DMS114 treated with DMSO at 0.1 percent for 48 hours (cell line): ENCODE measurements around the gene BICRAL.
"Not testable (repeated sequence)": the region's sequence is repeated elsewhere in the genome, so short reads cannot be mapped to it uniquely, and the experiment has no call there.

Experiments used
- DNase-seq: peaks from one replicate; lab custom pipeline; 2025; ENCODE audit not compliant: unreplicated experiment; lab: John Stamatoyannopoulos, UW

Gene BICRAL

DNA sequence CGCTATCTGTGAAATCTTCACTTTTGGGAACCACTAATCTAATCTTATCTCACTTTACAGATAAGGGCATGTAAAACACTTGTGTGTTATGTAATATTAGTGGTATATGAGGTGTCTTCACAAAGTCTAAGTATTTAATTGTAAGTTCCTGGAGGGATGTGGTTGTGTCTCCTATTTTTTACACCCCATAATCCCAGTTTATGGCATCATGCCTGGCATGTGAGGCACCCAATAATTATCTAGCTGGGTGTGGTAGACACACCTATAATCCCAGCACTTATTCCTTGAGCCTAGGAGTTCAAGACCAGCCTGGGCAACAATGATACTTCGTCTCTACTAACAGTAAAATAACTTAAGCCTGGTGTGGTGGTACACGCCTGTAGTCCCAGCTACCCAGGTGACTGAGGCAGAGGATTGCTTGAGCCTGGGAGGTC, 19.4 kb upstream of the BICRAL start:
- no peak for DNase-seq

DNA sequence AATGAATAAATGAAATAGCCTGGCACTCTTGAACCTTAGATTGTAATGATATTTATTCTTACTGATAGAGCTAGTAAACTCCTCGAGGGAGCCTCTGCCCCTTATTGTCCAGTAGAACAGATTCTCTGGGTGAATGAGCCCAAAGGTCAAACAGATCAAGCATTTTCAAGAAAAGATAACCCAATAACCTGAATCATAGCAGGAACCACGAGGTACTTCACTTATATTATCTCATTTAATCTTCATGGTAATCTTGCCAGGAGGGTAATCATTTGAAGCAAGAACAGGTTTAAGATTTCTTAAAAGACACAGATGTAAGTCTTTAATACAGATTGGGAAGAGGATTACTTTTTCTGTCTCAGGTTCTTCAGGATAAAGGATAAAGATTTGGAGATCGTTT, 18.9 kb upstream of the BICRAL start:
- no peak for DNase-seq

DNA sequence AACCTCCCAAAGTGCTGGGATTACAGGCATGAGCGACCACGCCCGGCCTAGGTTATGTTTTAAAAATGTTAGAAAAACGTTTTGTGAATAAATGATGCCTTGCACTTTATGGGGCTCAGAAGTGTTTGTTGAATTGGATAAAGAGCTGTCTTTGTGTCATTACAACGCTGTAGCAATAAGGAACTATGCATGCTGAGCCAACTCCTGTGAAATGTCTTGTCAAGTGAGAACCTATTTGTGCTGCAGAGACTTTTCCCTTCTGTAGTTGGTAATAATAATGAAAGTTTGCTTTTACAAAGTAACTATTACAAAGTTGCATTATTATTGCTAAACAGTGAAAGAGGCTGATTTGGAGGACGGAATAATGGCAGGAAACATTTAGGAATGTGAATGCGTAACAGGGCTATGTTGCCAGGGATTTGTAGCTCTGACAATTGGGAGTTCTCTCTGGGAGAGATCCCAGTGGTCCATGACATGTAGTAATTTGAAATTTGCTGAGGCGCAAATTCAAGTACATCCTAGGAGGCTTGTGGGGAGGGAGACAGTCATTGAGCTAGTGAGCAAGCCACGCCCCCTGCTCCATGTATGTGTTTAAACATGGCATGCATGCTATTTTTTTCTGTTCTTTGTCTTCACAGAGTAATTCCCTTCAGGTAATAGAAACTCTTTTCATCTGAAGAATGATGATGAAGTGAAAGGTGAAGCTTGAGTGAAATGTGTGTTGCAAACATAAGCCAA, 16.8 kb upstream of the BICRAL start:
- no peak for DNase-seq

DNA sequence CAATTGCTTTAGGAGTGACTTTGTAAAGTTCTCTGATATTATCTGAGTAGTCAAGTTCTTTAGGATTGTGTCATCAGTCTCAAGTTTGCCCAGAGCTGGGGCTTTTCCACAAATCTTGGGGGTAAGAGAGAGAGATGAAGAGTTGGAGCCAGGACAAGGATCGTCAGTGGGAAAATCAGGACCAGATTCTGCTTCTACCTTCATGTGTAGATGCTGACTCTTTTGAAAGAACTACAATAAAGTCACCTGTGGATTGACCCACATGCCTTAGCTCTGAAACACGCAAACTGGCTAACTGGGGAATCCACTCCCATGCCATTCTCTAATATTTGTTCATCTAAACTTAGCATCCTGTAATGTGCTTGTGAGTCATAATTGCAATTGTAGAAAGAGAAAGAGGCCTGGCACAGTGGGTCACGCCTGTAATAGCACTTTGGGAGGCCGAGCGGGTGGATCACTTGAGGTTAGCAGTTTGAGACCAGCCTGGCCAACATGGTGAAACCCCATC, 15.6 kb upstream of the BICRAL start:
- no peak for DNase-seq

DNA sequence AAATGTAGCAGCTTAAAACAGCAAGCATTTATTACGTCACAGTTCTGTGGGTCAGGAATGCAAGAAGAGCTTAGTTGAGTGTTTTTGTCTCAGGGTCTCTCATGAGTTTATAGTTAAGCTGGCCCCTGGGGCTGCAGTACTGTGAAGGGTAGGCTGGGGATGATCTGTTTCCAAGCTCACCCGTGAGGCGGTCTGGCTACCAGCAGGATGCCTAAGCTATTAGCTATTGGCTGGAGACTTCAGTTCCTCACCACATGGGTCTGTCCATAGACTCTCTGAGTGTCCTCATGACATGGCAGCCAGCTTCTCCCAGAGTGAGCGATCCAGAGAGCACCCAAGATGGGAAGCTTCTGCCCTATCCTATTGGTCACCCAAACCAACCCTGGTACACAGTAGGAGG, 12.8 kb upstream of the BICRAL start:
- no peak for DNase-seq

DNA sequence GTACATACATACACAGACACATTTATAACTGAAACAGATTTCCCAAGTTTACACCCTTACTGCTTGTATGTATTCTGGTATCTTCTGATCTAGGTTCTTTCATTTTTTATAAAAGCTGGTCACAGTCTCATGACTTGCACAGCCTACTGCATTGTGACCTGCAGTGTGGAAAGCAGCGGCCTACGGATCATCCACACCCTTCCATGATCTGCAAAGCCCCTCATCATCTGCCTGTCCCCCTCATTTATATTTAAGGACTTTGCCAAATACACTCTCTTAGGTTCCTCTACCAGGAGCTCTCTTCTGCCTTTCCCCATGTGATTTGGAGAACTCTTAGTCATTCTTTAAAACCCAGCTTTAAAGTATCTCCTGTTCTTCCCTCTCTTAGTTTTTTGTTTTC, 12.0 kb upstream of the BICRAL start:
- DNase-seq = no peak

DNA sequence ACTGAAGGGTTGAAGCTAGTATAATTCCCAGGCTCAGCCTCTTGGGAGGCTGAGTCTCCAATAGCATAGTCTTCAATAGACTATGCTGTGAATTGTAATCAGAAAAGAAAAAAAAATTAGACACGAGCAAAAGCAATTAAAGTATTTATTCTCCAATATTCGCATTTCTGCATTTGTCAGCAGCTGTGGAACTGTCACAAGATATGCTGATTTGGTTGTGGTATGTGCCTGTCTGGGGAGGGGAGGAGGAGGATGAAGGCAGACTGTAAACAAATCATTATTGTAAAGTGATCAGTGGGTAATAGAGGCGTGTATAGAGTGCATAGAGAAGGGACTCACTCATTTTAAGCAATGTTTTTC, 10.1 kb upstream of the BICRAL start:
- DNase-seq = no peak

DNA sequence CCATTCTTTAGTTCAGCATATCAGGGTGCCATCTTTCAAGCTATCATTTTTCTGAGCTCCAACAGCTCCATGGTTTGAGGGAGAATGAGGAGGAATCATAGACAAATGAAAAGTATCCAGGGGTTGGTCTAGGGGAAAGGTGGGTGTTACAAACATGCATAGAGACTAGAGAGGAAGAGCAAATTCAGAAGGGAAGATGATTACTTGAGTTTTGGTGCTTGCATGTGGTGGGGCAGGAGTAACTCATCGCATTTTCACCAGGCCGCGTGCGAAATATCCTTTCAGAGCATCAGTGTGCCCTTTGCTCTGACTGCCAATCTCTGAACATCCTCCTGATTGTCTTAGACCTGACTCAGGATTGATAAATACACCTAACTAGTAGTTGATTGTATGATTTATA, 7.7 kb upstream of the BICRAL start:
- no peak for DNase-seq

DNA sequence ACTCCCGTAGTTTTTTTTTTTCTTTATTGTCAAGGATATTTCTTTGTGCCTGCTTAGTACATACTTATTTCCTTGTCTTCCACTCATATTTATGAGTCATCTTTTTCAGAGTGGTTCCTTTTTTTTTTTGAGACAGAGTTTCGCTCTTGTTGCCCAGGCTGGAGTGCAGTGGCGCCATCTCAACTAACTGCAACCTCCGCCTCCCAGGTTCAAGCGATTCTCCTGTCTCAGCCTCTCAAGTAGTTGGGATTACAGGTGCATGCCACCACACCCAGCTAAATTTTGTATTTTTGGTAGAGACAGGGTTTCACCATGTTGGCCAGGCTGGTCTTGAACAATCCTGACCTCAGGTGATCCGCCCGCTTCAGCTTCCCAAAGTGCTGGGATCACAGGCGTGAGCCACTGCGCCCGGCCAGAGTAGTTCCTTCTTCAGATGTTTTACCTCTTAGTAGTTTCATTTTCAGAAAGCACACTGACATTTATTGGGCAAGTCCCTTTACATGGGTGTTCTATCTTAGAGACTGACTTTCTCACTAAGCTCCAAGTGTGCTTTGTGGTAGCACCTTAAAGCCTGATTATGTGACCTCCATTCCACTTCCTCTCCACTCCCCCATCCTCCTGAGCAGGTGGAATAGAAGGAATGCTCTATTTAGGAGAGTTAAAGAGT, 6.9 kb upstream of the BICRAL start:
- not testable (repeated sequence) for DNase-seq

DNA sequence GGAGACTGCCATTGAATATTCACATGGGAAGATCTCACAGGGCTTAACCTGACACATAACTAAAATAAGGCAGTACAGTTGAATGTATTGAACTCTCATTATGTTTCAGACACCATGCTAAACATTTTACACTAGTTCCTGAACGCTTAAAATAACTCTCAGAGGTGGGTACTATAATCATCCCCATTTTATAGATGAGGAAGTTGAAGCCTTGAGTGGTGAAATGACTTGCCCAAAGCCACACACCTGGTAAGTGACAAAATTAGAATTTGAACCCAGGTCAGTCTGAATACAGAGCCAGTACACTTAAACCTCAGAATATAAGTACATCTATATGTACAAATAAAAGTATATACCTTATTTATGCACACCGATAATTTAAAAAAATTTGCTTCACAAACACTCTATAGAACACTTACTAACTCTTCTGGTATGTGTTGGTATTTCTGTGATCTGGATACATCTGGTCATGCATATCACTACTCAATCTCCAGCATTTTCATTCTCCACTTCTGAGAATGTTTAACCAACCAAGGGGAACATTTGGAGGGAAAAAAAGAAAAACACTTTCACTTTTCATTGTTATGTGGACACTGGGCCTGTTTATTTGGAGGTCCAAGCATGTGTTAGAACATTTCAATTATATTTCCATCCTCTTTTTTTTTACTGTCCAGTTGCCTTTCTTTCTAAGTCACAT, 4.6 kb upstream of the BICRAL start:
- no peak for DNase-seq

DNA sequence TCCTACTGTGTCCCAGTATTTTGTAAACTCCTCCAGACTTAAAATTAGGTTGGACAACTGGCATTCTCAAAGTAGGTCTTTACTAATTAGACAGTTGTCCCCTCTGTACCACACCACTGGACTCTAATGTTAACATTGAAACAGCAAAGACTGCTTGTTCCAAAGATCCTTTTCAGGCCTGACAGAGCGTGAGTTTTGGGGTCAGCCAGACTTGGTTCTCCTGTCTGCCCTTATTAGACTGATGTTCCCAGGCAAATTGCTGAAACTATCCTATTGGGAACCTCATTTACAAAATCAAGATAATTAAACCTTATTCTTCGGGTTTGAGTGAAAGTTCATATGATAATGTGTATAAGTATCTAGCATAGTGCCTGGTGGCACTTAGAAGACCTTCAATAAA, 3.7 kb upstream of the BICRAL start:
- DNase-seq = no peak

DNA sequence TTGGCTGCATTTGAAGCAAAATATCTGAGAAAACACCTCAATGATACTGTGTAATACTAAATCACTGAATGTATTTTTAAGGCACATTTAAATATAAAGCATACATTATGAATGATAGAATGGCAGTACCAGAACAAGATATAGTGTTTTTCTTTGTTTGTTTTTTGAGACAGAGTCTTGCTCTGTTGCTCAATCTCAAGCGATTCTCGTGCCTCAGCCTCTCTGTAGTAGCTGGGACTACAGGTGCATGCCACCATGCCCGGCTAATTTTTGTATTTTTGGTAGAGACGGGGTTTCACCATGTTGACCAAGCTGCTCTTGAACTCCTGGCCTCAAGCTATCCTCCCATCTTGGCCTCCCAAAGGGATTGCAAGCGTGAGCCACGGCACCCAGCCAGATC, 2.3 kb upstream of the BICRAL start:
- no peak for DNase-seq

DNA sequence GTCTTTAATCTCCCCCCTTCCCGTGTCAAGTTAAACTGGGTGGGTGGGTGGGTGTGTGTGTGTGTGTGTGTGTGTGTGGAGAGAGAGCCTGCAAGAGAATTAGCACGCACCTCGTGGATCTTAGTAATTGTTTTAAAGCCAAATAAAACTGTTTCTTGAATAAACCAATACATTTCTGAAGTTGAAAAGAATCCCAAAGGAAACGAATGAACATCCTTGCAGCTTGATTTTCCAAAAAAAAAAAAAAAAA, 381 bp upstream of the BICRAL start:
- no peak for DNase-seq

DNA sequence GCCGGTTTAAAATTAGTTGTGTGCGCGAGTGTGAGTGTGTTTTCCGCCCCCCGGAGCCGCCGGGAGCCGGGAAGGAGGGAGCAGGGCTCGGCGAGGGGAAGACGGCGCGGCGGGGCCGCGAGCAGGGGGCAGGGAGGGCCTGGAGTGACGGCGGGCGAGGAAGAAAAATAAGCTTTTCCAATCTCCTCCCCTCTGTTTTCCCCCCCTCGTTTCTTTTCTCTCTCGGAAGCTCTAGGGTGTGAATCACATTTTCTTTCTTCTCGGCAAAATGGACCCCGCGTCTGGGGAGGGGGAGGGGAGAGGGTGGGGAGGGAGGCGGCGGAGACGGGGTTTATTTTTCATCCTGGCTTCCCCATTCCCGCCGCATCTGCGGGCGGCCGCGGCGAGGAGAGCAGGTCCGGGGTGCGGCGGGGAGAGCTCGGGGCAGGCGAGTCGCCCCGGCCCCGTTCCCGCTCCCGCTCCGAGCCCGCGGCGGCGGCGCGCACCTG, 881 bp downstream of the BICRAL start:
- peak; percentile 41 for DNase-seq

DNA sequence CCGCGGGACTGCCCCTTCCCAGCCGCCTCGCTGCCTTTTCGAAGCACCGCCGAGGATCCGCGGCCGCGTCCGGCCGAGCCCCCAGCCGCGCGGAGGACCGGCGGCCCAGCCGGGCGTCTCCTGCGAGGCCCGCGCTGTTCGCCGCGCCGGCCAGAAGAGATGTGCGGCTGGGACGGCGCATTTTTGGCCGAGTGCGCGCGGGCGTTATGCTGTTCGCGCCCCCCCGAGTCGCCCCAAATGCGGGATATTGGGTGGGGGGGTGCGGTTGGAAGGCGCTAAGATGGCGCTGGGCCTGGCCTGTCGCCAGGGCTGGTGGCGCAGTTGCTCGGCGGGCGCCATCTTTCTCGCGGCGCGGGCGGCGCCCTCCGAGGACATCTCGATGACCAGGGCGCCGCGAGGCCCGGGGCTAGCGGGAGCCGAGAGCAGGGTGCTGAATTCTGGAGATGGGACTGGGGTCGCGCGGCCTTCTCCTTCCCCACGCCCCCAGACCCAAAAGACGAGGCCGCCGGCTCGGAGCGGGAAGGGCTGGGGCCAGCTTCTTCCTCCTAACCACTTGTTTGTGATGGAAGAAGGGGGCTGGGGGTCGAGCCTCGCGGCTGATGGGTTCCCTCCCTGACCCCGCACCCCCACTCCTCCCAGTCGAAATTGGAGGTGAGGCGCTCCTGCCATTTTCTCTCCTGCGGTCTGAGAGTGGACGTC, 1.5 kb downstream of the BICRAL start:
- peak; percentile 44 for DNase-seq

DNA sequence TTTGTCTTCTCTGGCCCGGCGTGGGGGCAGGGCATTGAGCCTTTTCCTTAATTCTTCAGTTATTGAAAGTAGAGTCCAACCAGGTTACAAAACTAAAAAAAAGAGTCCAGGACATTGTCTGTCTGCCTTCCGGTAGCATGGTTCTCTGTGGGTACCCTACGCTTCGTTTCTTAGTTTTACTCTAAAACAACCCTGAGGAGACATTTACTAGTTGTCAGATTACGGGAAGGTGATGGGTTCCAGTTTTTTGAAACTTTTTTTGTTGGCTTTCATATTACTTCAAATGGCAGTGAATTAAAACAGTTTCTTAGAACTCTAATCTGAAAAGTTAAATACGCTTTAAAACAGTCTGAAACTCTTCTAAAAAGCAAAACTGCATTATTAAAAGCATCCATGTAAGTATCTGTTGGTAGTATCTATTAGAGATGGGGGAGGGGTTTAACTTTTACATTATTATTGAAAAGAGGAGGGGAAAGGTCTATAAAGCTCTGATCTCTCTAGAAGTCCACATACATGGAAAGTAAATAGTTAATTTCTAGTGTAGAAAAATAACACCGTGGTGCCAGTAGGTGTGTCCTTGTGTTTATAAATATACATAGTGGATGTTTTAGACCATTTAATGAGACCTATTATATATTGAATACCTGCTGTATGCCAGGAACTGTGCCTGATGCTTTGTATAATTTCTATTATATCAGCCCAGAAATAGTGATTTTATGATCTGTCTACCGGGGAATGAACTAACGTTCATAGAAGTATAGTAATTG, 2.2 kb downstream of the BICRAL start:
- peak; percentile 62 for DNase-seq

DNA sequence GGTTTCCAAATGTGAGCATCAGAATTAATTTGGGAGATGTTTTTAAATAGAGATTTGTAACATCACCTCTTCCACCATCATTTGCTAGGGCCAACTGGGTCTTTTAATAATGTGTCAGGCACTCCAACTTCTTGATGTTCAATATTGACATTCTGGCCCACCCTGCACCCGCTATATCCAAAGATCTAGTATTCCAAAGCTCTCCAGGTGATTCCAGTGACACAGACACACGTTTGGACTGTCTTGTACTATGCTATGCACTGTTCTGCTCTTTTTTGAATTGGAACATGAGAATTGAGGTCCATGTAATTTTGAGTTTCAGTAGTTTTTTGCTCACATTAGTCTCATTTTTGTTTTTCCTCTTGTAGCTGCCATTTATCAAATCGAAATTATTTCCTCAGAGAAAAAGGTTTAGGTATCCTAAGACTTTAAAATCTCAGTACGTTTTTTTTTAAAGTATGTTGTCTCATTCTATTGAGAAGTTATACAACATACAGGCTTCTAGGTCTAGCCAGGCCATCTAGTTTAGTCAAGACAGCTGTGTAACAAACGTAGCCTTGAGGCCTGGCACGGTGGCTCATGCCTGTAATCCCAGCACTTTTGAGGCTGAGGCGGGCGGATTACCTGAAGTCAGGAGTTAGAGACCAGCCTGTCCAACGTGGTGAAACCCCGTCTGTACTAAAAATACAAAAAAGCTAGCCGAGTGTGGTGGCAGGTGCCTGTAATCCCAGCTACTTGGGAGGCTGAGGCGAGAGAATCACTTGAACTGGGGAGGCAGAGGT, 3.1 kb downstream of the BICRAL start:
- no peak for DNase-seq

DNA sequence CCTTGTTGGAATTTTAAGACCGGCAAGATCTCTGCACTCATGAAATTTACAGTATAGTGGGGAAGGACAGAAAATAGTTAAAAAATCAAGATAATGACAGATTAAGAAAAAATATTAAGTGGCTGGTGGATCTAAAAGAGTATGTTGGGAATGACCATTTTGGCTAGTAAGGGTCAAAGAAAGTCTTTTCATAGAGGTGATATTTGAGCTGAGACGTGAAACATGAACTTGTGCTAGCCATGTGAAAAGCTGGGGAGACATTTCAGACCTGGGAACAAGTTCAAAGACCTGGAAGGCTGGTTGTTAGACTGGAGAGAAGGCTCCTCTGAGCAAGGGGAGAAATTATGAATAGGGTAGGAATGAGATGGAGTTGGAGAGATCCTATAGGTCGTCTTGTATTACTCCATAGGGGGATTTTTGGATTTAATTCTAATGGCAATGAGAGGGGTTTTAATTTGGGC, 4.7 kb downstream of the BICRAL start:
- DNase-seq = no peak

DNA sequence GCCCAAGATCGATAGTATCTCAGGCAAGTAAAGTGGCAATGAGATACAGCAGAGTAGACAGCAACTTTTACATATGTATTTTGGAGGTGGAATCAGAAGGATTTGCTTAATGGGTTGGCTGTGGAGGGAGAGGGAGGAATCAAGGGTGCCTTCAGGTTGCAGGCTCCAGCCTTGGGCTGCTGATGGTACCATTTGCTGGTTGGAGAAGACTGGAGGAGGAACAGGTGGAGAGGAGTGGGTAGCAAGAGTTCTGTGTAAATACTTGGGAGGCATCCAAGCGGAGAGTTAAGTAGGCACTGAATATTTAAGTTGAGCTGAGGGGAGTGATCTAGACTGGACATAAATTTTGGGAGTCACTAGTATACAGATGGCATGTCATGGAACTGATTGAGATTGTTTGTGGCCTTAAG, 5.2 kb downstream of the BICRAL start:
- no peak for DNase-seq

DNA sequence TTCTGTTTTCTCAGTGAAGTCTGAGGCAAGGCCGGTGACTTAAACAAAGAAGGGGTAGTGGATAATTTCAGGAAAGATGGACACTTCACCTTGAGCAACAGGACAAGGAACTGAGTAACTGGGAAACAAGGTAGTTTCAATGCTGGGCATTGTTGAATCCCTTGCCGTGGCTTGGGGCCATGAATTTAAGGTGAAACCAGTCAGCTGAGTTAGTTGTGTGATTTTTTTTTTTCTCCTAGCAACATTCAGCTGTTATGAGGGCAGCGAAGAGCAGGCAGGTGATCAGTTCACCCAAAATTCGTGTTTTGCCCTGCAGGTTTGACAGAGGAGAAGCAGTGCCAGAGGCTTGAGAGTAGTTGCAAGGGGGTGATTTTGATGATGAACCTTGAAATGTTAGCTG, 6.8 kb downstream of the BICRAL start:
- no peak for DNase-seq
